ENCODE results near the gene ZNF587.

GRCh38 chr19:57888560-57889231 is 39.0 kb downstream of the ZNF587 start, which contains the start of gene ZNF814:
- TF ChIP-seq CTCF (optimal IDR thresholded peaks at IDR 0.05 in 1 of 3, IDR thresholded peaks at IDR 0.05 in 1 of 3, conservative IDR thresholded peaks at IDR 0.05 in 1 of 3; ENCODE audit: extremely low read depth in 1 of 3, insufficient read depth in 2 of 3, low read length in 3 of 3) (peak; percentile 22 to 35 (median 33)), EZH2 (IDR thresholded peaks at IDR 0.05; ENCODE audit: low read length) (no peak)

All from keratinocyte (primary cell).